ENCODE results near the gene TEX48.

DNA sequence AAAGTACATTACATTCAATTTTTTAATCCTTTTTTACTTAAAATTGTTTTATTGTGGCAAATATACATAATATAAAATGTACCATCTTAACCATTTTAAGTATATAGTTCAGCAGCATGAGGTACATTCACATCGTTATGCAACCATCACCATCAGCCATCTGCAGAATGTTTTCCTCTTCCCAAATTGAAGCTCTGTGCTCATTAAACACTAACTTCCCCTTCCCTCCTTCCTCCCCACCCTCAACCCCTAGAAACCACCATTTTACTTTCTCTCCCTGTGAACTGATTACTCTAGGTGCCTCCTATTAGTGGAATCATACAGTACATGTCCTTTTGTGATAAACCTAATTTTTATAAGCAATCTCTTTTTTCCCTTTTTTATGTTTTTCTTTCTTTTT, 40.0 kb downstream of the TEX48 start:
- TF ChIP-seq, protein P1, sequence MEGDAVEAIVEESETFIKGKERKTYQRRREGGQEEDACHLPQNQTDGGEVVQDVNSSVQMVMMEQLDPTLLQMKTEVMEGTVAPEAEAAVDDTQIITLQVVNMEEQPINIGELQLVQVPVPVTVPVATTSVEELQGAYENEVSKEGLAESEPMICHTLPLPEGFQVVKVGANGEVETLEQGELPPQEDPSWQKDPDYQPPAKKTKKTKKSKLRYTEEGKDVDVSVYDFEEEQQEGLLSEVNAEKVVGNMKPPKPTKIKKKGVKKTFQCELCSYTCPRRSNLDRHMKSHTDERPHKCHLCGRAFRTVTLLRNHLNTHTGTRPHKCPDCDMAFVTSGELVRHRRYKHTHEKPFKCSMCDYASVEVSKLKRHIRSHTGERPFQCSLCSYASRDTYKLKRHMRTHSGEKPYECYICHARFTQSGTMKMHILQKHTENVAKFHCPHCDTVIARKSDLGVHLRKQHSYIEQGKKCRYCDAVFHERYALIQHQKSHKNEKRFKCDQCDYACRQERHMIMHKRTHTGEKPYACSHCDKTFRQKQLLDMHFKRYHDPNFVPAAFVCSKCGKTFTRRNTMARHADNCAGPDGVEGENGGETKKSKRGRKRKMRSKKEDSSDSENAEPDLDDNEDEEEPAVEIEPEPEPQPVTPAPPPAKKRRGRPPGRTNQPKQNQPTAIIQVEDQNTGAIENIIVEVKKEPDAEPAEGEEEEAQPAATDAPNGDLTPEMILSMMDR (IDR thresholded peaks at IDR 0.05), result no peak
- no peak for TF ChIP-seq SMC3 (IDR thresholded peaks at IDR 0.05)
- TF ChIP-seq BHLHE40 (IDR thresholded peaks at IDR 0.05; ENCODE audit: low read depth, low read length), result no peak
- TF ChIP-seq ZFP36 (IDR thresholded peaks at IDR 0.05; ENCODE audit: borderline replicate concordance, partially characterized antibody), result no peak
- TF ChIP-seq NR3C1 (IDR thresholded peaks at IDR 0.05), result no peak
- TF ChIP-seq NFE2L2 (conservative IDR thresholded peaks at IDR 0.05; ENCODE audit: low read length), result no peak
- no peak for TF ChIP-seq POLR2A (IDR thresholded peaks at IDR 0.05; ENCODE audit: low read length)
- TF ChIP-seq KDM5A (IDR thresholded peaks at IDR 0.05), result no peak
- TF ChIP-seq CHD2 (IDR thresholded peaks at IDR 0.05; ENCODE audit: low read length, partially characterized antibody), result no peak
- no peak for TF ChIP-seq RNF2 (IDR thresholded peaks at IDR 0.05; ENCODE audit: borderline replicate concordance, low read depth)
- no peak for TF ChIP-seq HOXA7 (CRISPR knock-in tag; IDR thresholded peaks at IDR 0.05)
- no peak for TF ChIP-seq MAFK (IDR thresholded peaks at IDR 0.05; ENCODE audit: partially characterized antibody)
- no peak for TF ChIP-seq REST (IDR thresholded peaks at IDR 0.05)
- TF ChIP-seq RFX5 (IDR thresholded peaks at IDR 0.05), result no peak

Data from A549 (cell line).